ENCODE results near the gene ABL1. TPM values are rescaled to one million over a fixed set of nuclear protein-coding genes. Genes with fewer than 3 reads are reported as not detected.
A peak's percentile ranks its signal among the peaks of the same experiment; 100 is the strongest.
"Not testable (repeated sequence)": the region's sequence is repeated elsewhere in the genome, so short reads cannot be mapped to it uniquely, and the experiment has no call there.

ABL1 gene
- total RNA-seq, 1 donor from 2014 or later: 72.6 TPM

- DNase-seq (ENCODE audit: low spot score): no peak
These were observed 9.8 kb upstream of the ABL1 start for GRCh38 chr9:130825351-130825651.

GRCh38 chr9:130825809-130826208 is 9.2 kb upstream of the ABL1 start:
- no peak for DNase-seq (ENCODE audit: low spot score)

- no peak for DNase-seq (ENCODE audit: low spot score)
These were observed 5.3 kb upstream of the ABL1 start for GRCh38 chr9:130829762-130830161.

- DNase-seq (ENCODE audit: low spot score): no peak
These were observed 4.8 kb upstream of the ABL1 start for GRCh38 chr9:130830231-130830760.

GRCh38 chr9:130831077-130831476 is 4.0 kb upstream of the ABL1 start:
- no peak for DNase-seq (ENCODE audit: low spot score)

GRCh38 chr9:130833031-130833990 is 1.7 kb upstream of the ABL1 start:
- no peak for DNase-seq (ENCODE audit: low spot score)

GRCh38 chr9:130835441-130836298 is 616 bp downstream of the ABL1 start:
- DNase-seq (ENCODE audit: low spot score): no peak

GRCh38 chr9:130837002-130837511 is 2.0 kb downstream of the ABL1 start:
- no peak for DNase-seq (ENCODE audit: low spot score)

- DNase-seq (ENCODE audit: low spot score): no peak
These were observed 2.6 kb downstream of the ABL1 start for GRCh38 chr9:130837643-130838042.

GRCh38 chr9:130839132-130840111 is 4.4 kb downstream of the ABL1 start:
- DNase-seq (ENCODE audit: low spot score): no peak

GRCh38 chr9:130842545-130842944 is 7.5 kb downstream of the ABL1 start:
- DNase-seq (ENCODE audit: low spot score): no peak

GRCh38 chr9:130843049-130843908 is 8.2 kb downstream of the ABL1 start:
- no peak for DNase-seq (ENCODE audit: low spot score)

GRCh38 chr9:130844044-130844451 is 9.0 kb downstream of the ABL1 start:
- DNase-seq (ENCODE audit: low spot score): no peak

GRCh38 chr9:130845254-130845653 is 10.2 kb downstream of the ABL1 start:
- no peak for DNase-seq (ENCODE audit: low spot score)

- no peak for DNase-seq (ENCODE audit: low spot score)
These were observed 10.9 kb downstream of the ABL1 start for GRCh38 chr9:130845901-130846481.

GRCh38 chr9:130846487-130847305 is 11.6 kb downstream of the ABL1 start:
- peak; percentile 54 for DNase-seq (ENCODE audit: low spot score)

- peak; percentile 75 for DNase-seq (ENCODE audit: low spot score)
These were observed 12.5 kb downstream of the ABL1 start for GRCh38 chr9:130847306-130848217.

- DNase-seq (ENCODE audit: low spot score): not testable (repeated sequence)
These were observed 13.5 kb downstream of the ABL1 start for GRCh38 chr9:130848514-130848913.
